Neural progenitor cell (in vitro differentiated cells): ENCODE data around the gene ZNF564.

Experiments
- EZH2 ChIP-seq: fragments of 200-600 bp; sonication (generic); IDR thresholded peaks from 2 replicates; pipeline ENCODE4 v1.6.1; 2017; ENCODE audit warnings: antibody characterized with exemption, mild to moderate bottlenecking, moderate library complexity
- TF ChIP-seq, protein P1 (sequence below): fragments of 200-600 bp; sonication (generic); IDR thresholded peaks from 2 replicates; pipeline ENCODE4 v1.5.1; 2017; ENCODE audit warnings: antibody characterized with exemption, mild to moderate bottlenecking

DNA sequence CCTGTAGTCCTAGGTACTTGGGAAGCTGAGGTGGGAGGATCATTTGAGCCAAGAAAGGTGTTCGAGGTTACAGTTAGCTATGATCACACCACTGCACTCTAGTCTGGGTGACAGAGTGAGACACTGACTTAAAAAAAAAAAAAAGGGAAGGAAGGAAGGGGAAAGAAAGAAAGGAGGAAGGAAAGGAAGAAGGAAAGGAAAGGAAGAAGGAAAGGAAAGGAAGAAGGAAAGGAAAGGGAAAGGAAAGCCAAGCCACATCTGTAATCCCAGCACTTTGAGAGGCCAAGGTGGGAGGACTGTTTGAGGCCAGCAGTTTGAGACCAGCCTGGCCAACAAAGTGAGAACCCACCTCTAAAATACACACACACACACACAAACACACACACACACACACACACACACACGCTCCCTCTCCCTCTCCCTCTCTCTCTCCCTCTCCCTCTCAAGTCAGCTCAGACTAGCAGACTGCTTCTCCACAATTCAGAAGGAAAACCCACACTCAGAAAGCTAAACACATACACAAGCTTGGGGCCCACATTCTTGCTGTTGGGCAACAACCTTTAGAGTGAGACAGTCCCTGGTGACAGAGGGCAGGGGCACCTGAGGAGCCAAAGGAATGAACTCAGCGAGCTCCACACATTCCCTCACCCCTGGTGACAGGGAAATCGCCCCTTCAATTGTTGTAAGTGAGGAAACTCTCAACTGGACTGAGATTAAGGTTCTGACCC, 69.3 kb downstream of the ZNF564 start:
- TF ChIP-seq, protein P1, sequence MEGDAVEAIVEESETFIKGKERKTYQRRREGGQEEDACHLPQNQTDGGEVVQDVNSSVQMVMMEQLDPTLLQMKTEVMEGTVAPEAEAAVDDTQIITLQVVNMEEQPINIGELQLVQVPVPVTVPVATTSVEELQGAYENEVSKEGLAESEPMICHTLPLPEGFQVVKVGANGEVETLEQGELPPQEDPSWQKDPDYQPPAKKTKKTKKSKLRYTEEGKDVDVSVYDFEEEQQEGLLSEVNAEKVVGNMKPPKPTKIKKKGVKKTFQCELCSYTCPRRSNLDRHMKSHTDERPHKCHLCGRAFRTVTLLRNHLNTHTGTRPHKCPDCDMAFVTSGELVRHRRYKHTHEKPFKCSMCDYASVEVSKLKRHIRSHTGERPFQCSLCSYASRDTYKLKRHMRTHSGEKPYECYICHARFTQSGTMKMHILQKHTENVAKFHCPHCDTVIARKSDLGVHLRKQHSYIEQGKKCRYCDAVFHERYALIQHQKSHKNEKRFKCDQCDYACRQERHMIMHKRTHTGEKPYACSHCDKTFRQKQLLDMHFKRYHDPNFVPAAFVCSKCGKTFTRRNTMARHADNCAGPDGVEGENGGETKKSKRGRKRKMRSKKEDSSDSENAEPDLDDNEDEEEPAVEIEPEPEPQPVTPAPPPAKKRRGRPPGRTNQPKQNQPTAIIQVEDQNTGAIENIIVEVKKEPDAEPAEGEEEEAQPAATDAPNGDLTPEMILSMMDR: no peak
- TF ChIP-seq EZH2: no peak
